Parathyroid adenoma (tissue), 2 donors: ENCODE results near the gene KEL.

Experiments
- H2AFZ ChIP-seq: fragments of 300-600 bp; sonication (generic); one replicate; pipeline ENCODE4 v1.7.0; 2017; ENCODE audit warnings: antibody characterized with exemption, mild to moderate bottlenecking
- H3K27ac ChIP-seq: fragments of 300-600 bp; sonication (generic); one replicate; pipeline ENCODE4 v1.7.0; 2017
- H3K27me3 ChIP-seq: fragments of 300-600 bp; sonication (generic); one replicate; pipeline ENCODE4 v1.7.0; 2017; ENCODE audit warnings: low read length; ENCODE audit not compliant: control insufficient read depth, insufficient read depth
- H3K36me3 ChIP-seq: fragments of 300-600 bp; sonication (generic); one replicate; pipeline ENCODE4 v1.7.0; 2017; ENCODE audit warnings: low read length; ENCODE audit not compliant: control insufficient read depth, insufficient read depth
- H3K4me1 ChIP-seq: fragments of 300-600 bp; sonication (generic); one replicate; pipeline ENCODE4 v1.7.0; 2017; ENCODE audit warnings: control low read depth
- H3K4me2 ChIP-seq: fragments of 300-600 bp; sonication (generic); one replicate; pipeline ENCODE4 v1.7.0; 2017; ENCODE audit warnings: low read length
- H3K4me3 ChIP-seq: fragments of 300-600 bp; sonication (generic); one replicate; pipeline ENCODE4 v1.7.0; 2017; ENCODE audit warnings: low read depth, low read length
- H3K79me2 ChIP-seq: fragments of 300-600 bp; sonication (generic); one replicate; pipeline ENCODE4 v1.7.0; 2017; ENCODE audit warnings: control low read depth
- H3K9ac ChIP-seq: fragments of 300-600 bp; sonication (generic); one replicate; pipeline ENCODE4 v1.7.0; 2017; ENCODE audit warnings: mild to moderate bottlenecking
- H3K9me3 ChIP-seq: fragments of 300-600 bp; sonication (generic); one replicate; pipeline ENCODE4 v1.7.0; 2017; ENCODE audit warnings: low read length; ENCODE audit not compliant: control insufficient read depth
- TF ChIP-seq, protein P1 (sequence below): fragments of 300-600 bp; sonication (generic); IDR thresholded peaks from one replicate; pipeline ENCODE4 v1.7.0; 2017; ENCODE audit warnings: antibody characterized with exemption, mild to moderate bottlenecking
- donor health status: primary hyperparathyroidism.

KEL gene

DNA sequence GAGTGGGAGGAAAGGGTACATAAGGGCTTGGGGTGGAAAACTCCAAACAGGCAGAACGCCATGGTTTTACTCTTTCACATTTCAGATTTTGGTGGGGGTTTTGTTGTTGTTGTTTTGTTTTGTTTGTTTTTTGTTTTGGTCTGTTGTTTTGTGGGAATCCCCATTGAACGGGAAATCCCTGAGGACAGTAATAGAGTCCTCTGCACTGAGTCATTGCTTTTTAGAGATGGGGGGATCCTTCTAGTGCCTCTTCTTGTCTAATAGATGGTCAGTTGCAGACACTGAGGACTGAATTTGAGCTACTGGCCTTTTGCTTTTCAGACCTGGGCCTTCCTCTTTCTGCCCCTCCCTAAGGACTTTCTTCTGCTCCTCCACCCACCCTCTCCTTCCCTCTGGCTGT lies 48.6 kb downstream of the KEL start:
- H2AFZ ChIP-seq, result no peak overlapping the region
- no peak overlapping the region for H3K4me2 ChIP-seq
- no peak overlapping the region for H3K4me3 ChIP-seq
- no peaks in the 10 kb centered on the region for H3K36me3 ChIP-seq
- no peak overlapping the region for H3K27ac ChIP-seq
- TF ChIP-seq, protein P1, sequence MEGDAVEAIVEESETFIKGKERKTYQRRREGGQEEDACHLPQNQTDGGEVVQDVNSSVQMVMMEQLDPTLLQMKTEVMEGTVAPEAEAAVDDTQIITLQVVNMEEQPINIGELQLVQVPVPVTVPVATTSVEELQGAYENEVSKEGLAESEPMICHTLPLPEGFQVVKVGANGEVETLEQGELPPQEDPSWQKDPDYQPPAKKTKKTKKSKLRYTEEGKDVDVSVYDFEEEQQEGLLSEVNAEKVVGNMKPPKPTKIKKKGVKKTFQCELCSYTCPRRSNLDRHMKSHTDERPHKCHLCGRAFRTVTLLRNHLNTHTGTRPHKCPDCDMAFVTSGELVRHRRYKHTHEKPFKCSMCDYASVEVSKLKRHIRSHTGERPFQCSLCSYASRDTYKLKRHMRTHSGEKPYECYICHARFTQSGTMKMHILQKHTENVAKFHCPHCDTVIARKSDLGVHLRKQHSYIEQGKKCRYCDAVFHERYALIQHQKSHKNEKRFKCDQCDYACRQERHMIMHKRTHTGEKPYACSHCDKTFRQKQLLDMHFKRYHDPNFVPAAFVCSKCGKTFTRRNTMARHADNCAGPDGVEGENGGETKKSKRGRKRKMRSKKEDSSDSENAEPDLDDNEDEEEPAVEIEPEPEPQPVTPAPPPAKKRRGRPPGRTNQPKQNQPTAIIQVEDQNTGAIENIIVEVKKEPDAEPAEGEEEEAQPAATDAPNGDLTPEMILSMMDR, result no peak
- no peaks in the 10 kb centered on the region for H3K79me2 ChIP-seq
- no peak overlapping the region for H3K9ac ChIP-seq
- H3K4me1 ChIP-seq, result no peaks in the 10 kb centered on the region
- no peaks in the 10 kb centered on the region for H3K9me3 ChIP-seq
- H3K27me3 ChIP-seq, result no peaks in the 10 kb centered on the region

DNA sequence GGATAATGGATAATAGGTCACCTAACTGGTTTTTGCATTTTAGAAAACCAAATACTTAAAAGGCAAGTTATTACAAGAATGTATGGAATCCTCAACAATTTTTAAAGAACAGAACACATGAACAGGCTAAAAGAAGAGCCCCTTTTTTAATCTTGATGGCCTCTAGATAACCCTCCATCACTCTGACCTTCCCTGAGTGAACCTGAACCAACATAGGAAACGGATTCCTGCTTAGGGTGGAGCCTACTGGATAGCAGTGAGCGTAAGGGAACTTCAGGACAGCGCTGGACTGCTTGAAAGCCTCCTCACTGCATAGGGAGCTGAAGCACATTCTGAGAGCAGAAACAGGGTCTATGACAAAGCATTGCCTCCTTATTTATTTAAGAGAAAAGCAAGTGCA lies 49.1 kb downstream of the KEL start:
- Histone ChIP-seq H3K4me2 (no peak overlapping the region), H3K4me1 (no peaks in the 10 kb centered on the region), H3K27ac (no peak overlapping the region), H3K36me3 (no peaks in the 10 kb centered on the region), H3K9ac (no peak overlapping the region), H3K27me3 (no peaks in the 10 kb centered on the region), H3K79me2 (no peaks in the 10 kb centered on the region), H3K4me3 (no peak overlapping the region), H2AFZ (no peak overlapping the region), H3K9me3 (no peaks in the 10 kb centered on the region)
- TF ChIP-seq, protein P1, result no peak

DNA sequence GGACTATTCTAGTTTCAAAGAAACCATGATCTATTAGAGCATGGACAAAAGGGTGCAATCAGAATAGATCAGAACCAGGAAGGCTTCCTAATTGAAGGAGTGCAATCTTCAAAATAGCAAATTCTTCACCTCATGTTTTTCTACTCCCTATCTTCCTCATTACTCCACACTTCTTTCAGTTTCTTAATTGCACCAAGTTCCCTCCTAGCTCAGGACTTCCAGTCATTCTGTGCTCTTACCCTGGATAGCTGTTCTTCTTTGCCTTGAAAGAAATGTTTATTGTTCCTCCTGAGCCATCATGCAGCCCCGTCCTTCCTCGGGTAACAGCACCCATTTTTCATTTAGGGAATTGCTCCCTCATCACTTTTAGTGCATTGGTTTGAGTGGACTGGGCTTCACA lies 51.7 kb downstream of the KEL start:
- H3K79me2 ChIP-seq, result no peaks in the 10 kb centered on the region
- no peak overlapping the region for H3K4me3 ChIP-seq
- H2AFZ ChIP-seq, result no peak overlapping the region
- H3K4me2 ChIP-seq, result no peak overlapping the region
- H3K36me3 ChIP-seq, result no peaks in the 10 kb centered on the region
- no peak overlapping the region for H3K9ac ChIP-seq
- TF ChIP-seq, protein P1, result no peak
- no peaks in the 10 kb centered on the region for H3K9me3 ChIP-seq
- H3K4me1 ChIP-seq, result no peaks in the 10 kb centered on the region
- H3K27ac ChIP-seq, result no peak overlapping the region
- H3K27me3 ChIP-seq, result no peaks in the 10 kb centered on the region

DNA sequence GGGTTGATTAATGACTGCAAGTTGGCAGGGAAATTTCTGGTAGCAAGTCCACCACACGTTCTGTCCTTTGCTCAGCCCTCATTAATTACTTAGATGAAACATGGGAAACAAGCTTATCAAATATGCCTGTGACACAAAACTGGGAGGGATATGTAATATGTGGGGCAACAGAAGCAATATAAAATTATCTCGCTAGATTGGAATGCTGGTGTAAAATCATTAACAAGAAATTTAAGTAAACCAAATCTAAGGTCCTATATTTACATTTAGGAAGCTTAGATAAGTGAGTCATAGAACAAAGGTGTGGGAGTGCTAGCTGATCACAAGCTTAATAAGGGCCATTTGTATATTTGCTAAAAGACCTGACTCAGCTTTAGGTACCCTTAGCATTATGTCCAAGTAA lies 52.1 kb downstream of the KEL start:
- Histone ChIP-seq H3K79me2 (no peaks in the 10 kb centered on the region), H3K9me3 (no peaks in the 10 kb centered on the region), H3K27ac (no peak overlapping the region), H3K9ac (no peak overlapping the region), H3K27me3 (no peaks in the 10 kb centered on the region), H3K4me1 (no peaks in the 10 kb centered on the region), H3K4me3 (no peak overlapping the region), H3K4me2 (no peak overlapping the region), H3K36me3 (no peaks in the 10 kb centered on the region), H2AFZ (no peak overlapping the region)
- TF ChIP-seq, protein P1, result no peak
